HCT116 (cell line): ENCODE results near the gene SHISA7. TPM values are rescaled to one million over a fixed set of nuclear protein-coding genes. Genes with fewer than 3 reads are reported as not detected.

Experiments
- ATAC-seq: fragments of 200-7000 bp; cut with Tn5 transposase; 2 replicates; pipeline ENCODE4 v1.9.1; 2020; ENCODE audit warnings: mild to moderate bottlenecking, moderate library complexity
- BruUV-seq: library from RNA; stranded (reverse); fragments of 400-500 nt; replicated peaks from 2 replicates; lab custom pipeline; 2021; lab: Mats Ljungman, UMichigan
- CTCF ChIA-PET: fragments of 300-600 bp; sonication (Branson Sonifier 250); formaldehyde crosslinking; loops from one replicate; lab custom pipeline; 2021; ENCODE audit warnings: antibody characterized with exemption; lab: Charles Lee
- POLR2A ChIA-PET: fragments of 300-600, 350-600 bp; sonication (Branson Sonifier 250); formaldehyde crosslinking; loops from one replicate; lab custom pipeline; 2021; ENCODE audit warnings: antibody characterized with exemption; lab: Charles Lee
- RAD21 ChIA-PET, 2 experiments: fragments of 300-600 bp; sonication (Branson Sonifier 250); formaldehyde crosslinking; loops; one replicate each; lab custom pipeline; 2023; ENCODE audit warnings: low total read pairs in 2 of 2; ENCODE audit not compliant: uncharacterized antibody in 2 of 2, unreplicated experiment in 2 of 2, low non-redundant PET in 1 of 2; lab: Charles Lee
- DNase-seq: peaks from one replicate; pipeline ENCODE4 v3.0.0-alpha.2; 2010; ENCODE audit warnings: low read depth, low spot score
- H2AFZ ChIP-seq: fragments of 200-600 bp; shearing (Covaris generic), sonication (generic); 2 replicates; pipeline ENCODE4 v1.6.1; 2017; ENCODE audit warnings: low read depth, mixed run types, mixed read lengths, antibody characterized with exemption, low read length; ENCODE audit not compliant: poor library complexity, severe bottlenecking
- H3K27ac ChIP-seq: 2 replicates; pipeline ENCODE4 v1.5.1; 2012; ENCODE audit warnings: low read depth, low read length
- H3K27me3 ChIP-seq: fragments of 200-600 bp; sonication (generic); 2 replicates; pipeline ENCODE4 v1.6.1; 2016; ENCODE audit warnings: mixed run types, low read length, mixed read lengths; ENCODE audit not compliant: insufficient read depth
- H3K36me3 ChIP-seq, 2 experiments: fragments of 200-500 bp in 1 of 2; fragments of 200-600 bp in 1 of 2; sonication (Bioruptor generic) in 1 of 2; sonication (generic) in 1 of 2; 2 replicates each; pipeline versions ENCODE4 v1.5.1 to v1.6.1; 2014 to 2016; ENCODE audit warnings: low read length in 2 of 2, inconsistent platforms in 1 of 2, mixed read lengths in 1 of 2, mixed run types in 1 of 2; ENCODE audit not compliant: insufficient read depth in 2 of 2, control insufficient read depth in 1 of 2
- H3K4me1 ChIP-seq, 2 experiments: fragments of 200-600 bp in 1 of 2; sonication (generic) in 1 of 2; 2 replicates each; pipeline versions ENCODE4 v1.5.1 to v1.6.1; 2012 to 2017; ENCODE audit warnings: low read length in 2 of 2, inconsistent platforms in 1 of 2, mild to moderate bottlenecking in 1 of 2, mixed read lengths in 1 of 2, mixed run types in 1 of 2, moderate library complexity in 1 of 2; ENCODE audit not compliant: insufficient read depth in 2 of 2, control insufficient read depth in 1 of 2
- H3K4me2 ChIP-seq: fragments of 200-600 bp; sonication (generic); 2 replicates; pipeline ENCODE4 v1.6.1; 2017; ENCODE audit warnings: mixed run types, low read length, mixed read lengths
- H3K4me3 ChIP-seq, 2 experiments: fragments of 200-600 bp in 1 of 2; sonication (generic) in 1 of 2; replicated peaks in 1 of 2; 2 replicates each; pipeline ENCODE4 v1.5.1; 2011 to 2016; ENCODE audit warnings: low read length in 2 of 2, control low read depth in 1 of 2, low read depth in 1 of 2, mild to moderate bottlenecking in 1 of 2, mixed read lengths in 1 of 2, mixed run types in 1 of 2
- H3K79me2 ChIP-seq: fragments of 200-600 bp; sonication (generic); 2 replicates; pipeline ENCODE4 v1.6.1; 2017; ENCODE audit warnings: mild to moderate bottlenecking, mixed run types, low read length, moderate library complexity, mixed read lengths; ENCODE audit not compliant: insufficient read depth
- H3K9ac ChIP-seq: fragments of 200-600 bp; sonication (generic); 2 replicates; pipeline ENCODE4 v1.6.1; 2016; ENCODE audit warnings: low read length, mixed read lengths
- H3K9me2 ChIP-seq: fragments of 200-600 bp; sonication (generic), shearing (Covaris generic); 2 replicates; pipeline ENCODE4 v1.6.1; 2017; ENCODE audit warnings: mixed run types, mild to moderate bottlenecking, moderate library complexity; ENCODE audit not compliant: insufficient read depth
- H3K9me3 ChIP-seq, 2 experiments: fragments of 200-500 bp in 1 of 2; fragments of 200-600 bp in 1 of 2; sonication (Bioruptor generic) in 1 of 2; sonication (generic) in 1 of 2; 2 replicates each; pipeline ENCODE4 v1.6.1; 2014 to 2017; ENCODE audit warnings: low read length in 2 of 2, mixed read lengths in 2 of 2, inconsistent platforms in 1 of 2, low read depth in 1 of 2, mild to moderate bottlenecking in 1 of 2, mixed run types in 1 of 2, moderate library complexity in 1 of 2; ENCODE audit not compliant: control insufficient read depth in 1 of 2, insufficient read depth in 1 of 2
- H4K20me1 ChIP-seq: fragments of 200-600 bp; sonication (generic), shearing (Covaris generic); 2 replicates; pipeline ENCODE4 v1.6.1; 2017; ENCODE audit warnings: mixed run types, mild to moderate bottlenecking, moderate library complexity; ENCODE audit not compliant: insufficient read depth
- CBX3 ChIP-seq: IDR thresholded peaks from 2 replicates; pipeline ENCODE4 v1.6.1; 2012; ENCODE audit warnings: low read depth
- CEBPB ChIP-seq: IDR thresholded peaks from 2 replicates; pipeline ENCODE4 v1.6.1; 2012; ENCODE audit warnings: low read depth
- EZH2phosphoT487 ChIP-seq: fragments of 200-600 bp; IDR thresholded peaks from 2 replicates; pipeline ENCODE4 v1.6.1; 2018; ENCODE audit warnings: antibody characterized with exemption, borderline replicate concordance
- FOSL1 ChIP-seq: IDR thresholded peaks from 2 replicates; pipeline ENCODE4 v1.6.1; 2012; ENCODE audit warnings: low read depth
- POLR2A ChIP-seq: IDR thresholded peaks from 2 replicates; pipeline ENCODE4 v1.7.0; 2011; ENCODE audit warnings: borderline replicate concordance; ENCODE audit not compliant: insufficient read depth, insufficient read length; ENCODE audit errors: extremely low read depth
- POLR2AphosphoS5 ChIP-seq: IDR thresholded peaks from 2 replicates; pipeline ENCODE4 v1.6.1; 2011; ENCODE audit warnings: mild to moderate bottlenecking, low read depth, low read length, moderate library complexity
- SIN3A ChIP-seq: IDR thresholded peaks from 2 replicates; pipeline ENCODE4 v1.6.1; 2012; ENCODE audit warnings: low read depth
- SP1 ChIP-seq: IDR thresholded peaks from 2 replicates; pipeline ENCODE4 v1.6.1; 2012; ENCODE audit warnings: low read depth
- SRF ChIP-seq: IDR thresholded peaks from 2 replicates; pipeline ENCODE4 v1.6.1; 2012; ENCODE audit warnings: low read depth
- YY1 ChIP-seq: IDR thresholded peaks from 2 replicates; pipeline ENCODE4 v1.6.1; 2011; ENCODE audit warnings: low read length, low read depth, moderate library complexity, mild to moderate bottlenecking; ENCODE audit not compliant: insufficient replicate concordance; ENCODE audit errors: extremely low read depth
- ZNF274 ChIP-seq: fragments of 200-500 bp; sonication (Bioruptor generic); IDR thresholded peaks from 2 replicates; pipeline ENCODE4 v1.6.1; 2014; ENCODE audit warnings: mild to moderate bottlenecking, low read depth, low read length, inconsistent platforms
- intact Hi-C: fragments of 100-400 bp; cut with micrococcal nuclease; formaldehyde crosslinking; loops from 2 replicates; pipeline ENCODE4 v1.10.0; 2022
- total RNA-seq: library from RNA; stranded (reverse); gene quantifications from one replicate; pipeline ENCODE4 v1.2.1, GENCODE V29; 2021; ENCODE audit not compliant: unreplicated experiment
- TF ChIP-seq, protein P1 (sequence below): IDR thresholded peaks from 2 replicates; pipeline ENCODE4 v1.6.1; 2012
- TF ChIP-seq, protein P2 (sequence below), 3 experiments: fragments of 200-600 bp in 1 of 3; sonication (generic) in 1 of 3; IDR thresholded peaks in 2 of 3; conservative IDR thresholded peaks in 1 of 3; 2 replicates each; pipeline ENCODE4 v1.5.1; 2012 to 2017; ENCODE audit warnings: low read depth in 2 of 3, low read length in 2 of 3, antibody characterized with exemption in 1 of 3, borderline replicate concordance in 1 of 3, control low read depth in 1 of 3, mild to moderate bottlenecking in 1 of 3, mixed read lengths in 1 of 3, mixed run types in 1 of 3, moderate library complexity in 1 of 3; ENCODE audit not compliant: insufficient read depth in 1 of 3
- TF ChIP-seq, protein P3 (sequence below): IDR thresholded peaks from 2 replicates; pipeline ENCODE4 v1.6.1; 2012
- TF ChIP-seq, protein P4 (sequence below): IDR thresholded peaks from 2 replicates; pipeline ENCODE4 v1.6.1; 2011; ENCODE audit warnings: mild to moderate bottlenecking, low read length, moderate library complexity; ENCODE audit not compliant: insufficient replicate concordance; ENCODE audit errors: extremely low read depth

Gene SHISA7
- total RNA-seq, 1 experiment from 2014 or later: not detected

DNA sequence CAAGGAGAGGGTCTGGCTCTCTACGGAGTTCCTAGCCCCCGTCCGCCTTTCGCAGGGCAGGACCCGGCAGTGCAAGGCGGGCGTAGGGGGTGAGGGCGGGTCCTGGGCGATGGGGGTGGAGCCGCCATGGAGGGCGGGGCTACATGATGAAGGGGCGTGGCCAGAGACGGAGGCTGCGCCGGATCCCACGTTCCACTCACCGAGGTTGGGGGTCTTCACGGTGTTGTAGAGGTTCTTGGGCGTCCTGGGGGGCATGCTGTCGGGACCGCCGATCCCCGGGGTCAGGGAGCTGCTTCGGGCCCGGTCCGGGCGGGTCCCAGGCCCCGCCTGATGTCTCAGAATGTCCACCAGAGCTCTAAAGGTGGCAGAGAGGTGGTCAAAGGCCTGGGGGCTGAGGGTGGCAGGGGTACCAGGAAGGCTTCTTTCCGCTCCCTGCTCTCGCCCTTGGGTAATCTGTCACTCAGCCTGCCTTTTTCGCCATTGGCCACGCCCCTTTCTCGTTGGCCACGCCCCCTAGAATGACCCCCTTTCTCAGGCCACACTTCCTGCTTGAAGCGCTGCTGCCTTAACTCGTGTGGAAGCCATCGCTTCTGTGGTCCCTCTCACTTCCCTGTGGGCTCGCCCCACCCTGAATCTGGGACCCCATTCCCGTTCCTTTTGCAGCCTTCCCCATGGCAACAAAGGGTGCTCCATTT is 2.5 kb downstream of the SHISA7 start:
- Histone ChIP-seq H3K27ac (no peak overlapping the region), H2AFZ (no peak overlapping the region), H3K4me1 (peaks cover 0 to 10% of the 10 kb centered on the region in 2 experiments; a peak in 2 of 4 replicates), H3K9me3 (no peaks in the 10 kb centered on the region), H3K4me3 (no peak overlapping the region), H3K27me3 (peaks cover 19% of the 10 kb centered on the region; the same call in 1 of the 2 replicates), H3K36me3 (no peaks in the 10 kb centered on the region), H3K79me2 (no peaks in the 10 kb centered on the region), H3K4me2 (no peak overlapping the region), H3K9me2 (no peaks in the 10 kb centered on the region), H3K9ac (no peak overlapping the region), H4K20me1 (no peaks in the 10 kb centered on the region)
- ATAC-seq (peak; percentile 32; the same call in 1 of the 2 replicates), DNase-seq (no peak)
- ChIA-PET RAD21 (no interaction called here), POLR2A (no interaction called here), CTCF (no interaction called here)
- TF ChIP-seq, protein P1, sequence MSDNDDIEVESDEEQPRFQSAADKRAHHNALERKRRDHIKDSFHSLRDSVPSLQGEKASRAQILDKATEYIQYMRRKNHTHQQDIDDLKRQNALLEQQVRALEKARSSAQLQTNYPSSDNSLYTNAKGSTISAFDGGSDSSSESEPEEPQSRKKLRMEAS: no peak
- TF ChIP-seq SP1: no peak
- intact Hi-C loops: loop anchor here (10.0 kb wide), 1 partner anchor 226 kb away; no protein-coding TSS in a partner anchor
- no TSS peak for BruUV-seq

DNA sequence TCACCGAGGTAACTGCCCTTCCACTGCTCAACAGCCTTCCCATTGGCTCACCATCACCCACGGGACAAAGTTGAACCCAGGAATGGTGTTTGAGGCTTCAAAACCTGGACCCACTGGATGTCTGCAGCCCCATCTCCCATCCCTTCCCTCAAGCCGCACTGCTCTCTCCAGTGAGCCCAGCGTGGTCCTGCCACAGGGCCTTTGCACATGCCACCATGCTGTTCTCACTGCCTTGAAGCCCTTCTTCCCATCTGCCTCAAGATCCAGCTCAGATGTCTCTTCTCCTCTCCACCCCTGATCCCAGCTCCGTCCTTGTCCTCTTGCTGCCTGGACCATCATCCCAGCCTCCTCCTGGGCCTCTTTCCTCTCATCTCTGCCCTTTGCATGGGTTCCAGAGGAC is 4.0 kb downstream of the SHISA7 start:
- ChIA-PET CTCF (no interaction called here), RAD21 (no interaction called here), POLR2A (no interaction called here)
- H3K36me3 ChIP-seq: no peaks in the 10 kb centered on the region
- H3K9ac ChIP-seq: no peak overlapping the region
- H2AFZ ChIP-seq: no peak overlapping the region
- no TSS peak for BruUV-seq
- no peak overlapping the region for H3K4me2 ChIP-seq
- H3K79me2 ChIP-seq: no peaks in the 10 kb centered on the region
- TF ChIP-seq FOSL1 (no peak), POLR2A (no peak), POLR2AphosphoS5 (no peak), SP1 (no peak), YY1 (no peak), CEBPB (no peak), SIN3A (no peak), EZH2phosphoT487 (no peak), CBX3 (no peak), SRF (no peak), ZNF274 (no peak)
- TF ChIP-seq, protein P2, sequence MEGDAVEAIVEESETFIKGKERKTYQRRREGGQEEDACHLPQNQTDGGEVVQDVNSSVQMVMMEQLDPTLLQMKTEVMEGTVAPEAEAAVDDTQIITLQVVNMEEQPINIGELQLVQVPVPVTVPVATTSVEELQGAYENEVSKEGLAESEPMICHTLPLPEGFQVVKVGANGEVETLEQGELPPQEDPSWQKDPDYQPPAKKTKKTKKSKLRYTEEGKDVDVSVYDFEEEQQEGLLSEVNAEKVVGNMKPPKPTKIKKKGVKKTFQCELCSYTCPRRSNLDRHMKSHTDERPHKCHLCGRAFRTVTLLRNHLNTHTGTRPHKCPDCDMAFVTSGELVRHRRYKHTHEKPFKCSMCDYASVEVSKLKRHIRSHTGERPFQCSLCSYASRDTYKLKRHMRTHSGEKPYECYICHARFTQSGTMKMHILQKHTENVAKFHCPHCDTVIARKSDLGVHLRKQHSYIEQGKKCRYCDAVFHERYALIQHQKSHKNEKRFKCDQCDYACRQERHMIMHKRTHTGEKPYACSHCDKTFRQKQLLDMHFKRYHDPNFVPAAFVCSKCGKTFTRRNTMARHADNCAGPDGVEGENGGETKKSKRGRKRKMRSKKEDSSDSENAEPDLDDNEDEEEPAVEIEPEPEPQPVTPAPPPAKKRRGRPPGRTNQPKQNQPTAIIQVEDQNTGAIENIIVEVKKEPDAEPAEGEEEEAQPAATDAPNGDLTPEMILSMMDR (IDR thresholded peaks at IDR 0.05 in 2 of 3, conservative IDR thresholded peaks at IDR 0.05 in 1 of 3; ENCODE audit: borderline replicate concordance in 1 of 3, insufficient read depth in 1 of 3, low read depth in 2 of 3, low read length in 2 of 3): no peak
- TF ChIP-seq, protein P3, sequence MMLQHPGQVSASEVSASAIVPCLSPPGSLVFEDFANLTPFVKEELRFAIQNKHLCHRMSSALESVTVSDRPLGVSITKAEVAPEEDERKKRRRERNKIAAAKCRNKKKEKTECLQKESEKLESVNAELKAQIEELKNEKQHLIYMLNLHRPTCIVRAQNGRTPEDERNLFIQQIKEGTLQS: no peak
- TF ChIP-seq, protein P4, sequence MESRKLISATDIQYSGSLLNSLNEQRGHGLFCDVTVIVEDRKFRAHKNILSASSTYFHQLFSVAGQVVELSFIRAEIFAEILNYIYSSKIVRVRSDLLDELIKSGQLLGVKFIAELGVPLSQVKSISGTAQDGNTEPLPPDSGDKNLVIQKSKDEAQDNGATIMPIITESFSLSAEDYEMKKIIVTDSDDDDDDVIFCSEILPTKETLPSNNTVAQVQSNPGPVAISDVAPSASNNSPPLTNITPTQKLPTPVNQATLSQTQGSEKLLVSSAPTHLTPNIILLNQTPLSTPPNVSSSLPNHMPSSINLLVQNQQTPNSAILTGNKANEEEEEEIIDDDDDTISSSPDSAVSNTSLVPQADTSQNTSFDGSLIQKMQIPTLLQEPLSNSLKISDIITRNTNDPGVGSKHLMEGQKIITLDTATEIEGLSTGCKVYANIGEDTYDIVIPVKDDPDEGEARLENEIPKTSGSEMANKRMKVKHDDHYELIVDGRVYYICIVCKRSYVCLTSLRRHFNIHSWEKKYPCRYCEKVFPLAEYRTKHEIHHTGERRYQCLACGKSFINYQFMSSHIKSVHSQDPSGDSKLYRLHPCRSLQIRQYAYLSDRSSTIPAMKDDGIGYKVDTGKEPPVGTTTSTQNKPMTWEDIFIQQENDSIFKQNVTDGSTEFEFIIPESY: no peak
- ATAC-seq: no peak
- H3K27ac ChIP-seq: no peak overlapping the region
- intact Hi-C loops: no loop called here
- H3K9me3 ChIP-seq: no peaks in the 10 kb centered on the region
- peaks cover 8% of the 10 kb centered on the region; the same call in 1 of the 2 replicates for H3K27me3 ChIP-seq
- H3K4me1 ChIP-seq: peaks cover 0 to 10% of the 10 kb centered on the region in 2 experiments; a peak in 2 of 4 replicates
- H3K9me2 ChIP-seq: no peaks in the 10 kb centered on the region
- no peak overlapping the region for H3K4me3 ChIP-seq
- H4K20me1 ChIP-seq: no peaks in the 10 kb centered on the region
- no peak for DNase-seq
